GM12801 (cell line): ENCODE data around the gene BRAT1.

Experiments used
- CTCF ChIP-seq: IDR thresholded peaks from one replicate; pipeline ENCODE4 v1.5.1; 2011; ENCODE audit warnings: control low read depth; ENCODE audit not compliant: insufficient read length; ENCODE audit errors: extremely low read depth

The BRAT1 gene

GRCh38 chr7:2523941-2524807 is 31.1 kb downstream of the BRAT1 start:
- TF ChIP-seq CTCF = no peak

- no peak for TF ChIP-seq CTCF
Measured at GRCh38 chr7:2523461-2523936, 31.8 kb downstream of the BRAT1 start.

DNA sequence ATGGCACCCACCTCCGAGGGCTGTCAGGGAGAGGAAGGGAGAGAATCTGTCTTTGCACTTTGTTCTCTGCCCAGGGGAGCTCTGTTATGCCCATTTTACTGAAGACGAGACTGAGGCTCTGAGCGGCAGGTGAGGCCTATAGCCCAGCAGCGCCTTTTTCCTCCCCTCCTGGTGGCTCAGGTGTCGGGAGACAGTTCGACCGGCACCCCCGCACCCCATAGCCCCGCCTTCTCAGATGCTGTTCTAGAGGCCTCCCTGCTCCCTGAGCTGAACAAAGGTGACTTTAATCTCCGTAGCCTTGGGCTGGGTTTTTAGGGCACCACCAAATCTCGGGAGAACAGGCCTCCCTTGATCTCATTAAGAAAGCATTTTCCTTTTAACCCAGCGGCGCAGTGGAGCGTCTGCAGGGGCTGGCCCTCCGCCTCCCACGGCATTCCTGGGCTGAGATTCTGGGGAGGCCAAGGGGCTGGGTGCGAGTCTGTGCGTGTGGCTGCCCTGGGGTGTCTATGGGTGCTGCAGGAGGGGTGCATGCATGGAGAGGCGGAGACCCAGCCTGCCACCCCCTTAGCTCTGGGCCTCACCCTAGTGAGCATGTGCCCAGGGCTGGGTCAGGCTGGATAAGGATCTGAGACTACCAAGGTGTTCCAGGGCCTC is 32.4 kb downstream of the BRAT1 start:
- no peak for TF ChIP-seq CTCF

- no peak for TF ChIP-seq CTCF
Measured at GRCh38 chr7:2521952-2522591, 33.3 kb downstream of the BRAT1 start.

GRCh38 chr7:2521341-2521745 is 34.0 kb downstream of the BRAT1 start:
- TF ChIP-seq CTCF = no peak

- no peak for TF ChIP-seq CTCF
Measured at GRCh38 chr7:2520761-2521290, 34.5 kb downstream of the BRAT1 start.
